Psoas muscle (tissue), 8 donors: Measurements from ENCODE around the gene SET. TPM values are rescaled to one million over a fixed set of nuclear protein-coding genes. Genes with fewer than 3 reads are reported as not detected.

Experiments
- ATAC-seq, 4 donors: fragments of 200-7000 bp; cut with Tn5 transposase; one replicate each; pipeline ENCODE4 v1.9.1; 2020; ENCODE audit warnings: moderate library complexity in 3 of 4, mild to moderate bottlenecking in 2 of 4
- DNase-seq, 2 donors: peaks; one replicate each; pipeline ENCODE4 v3.0.0-alpha.2; 2020
- H3K27ac ChIP-seq: fragments of 200-600 bp; one replicate; pipeline ENCODE4 v1.8.0; 2022
- H3K27me3 ChIP-seq, 3 donors: fragments of 200-600 bp in 1 of 3; one replicate each; pipeline versions ENCODE4 v1.6.1 to v1.8.0; 2013 to 2022; ENCODE audit warnings: low read length in 2 of 3, mild to moderate bottlenecking in 2 of 3, moderate library complexity in 1 of 3; ENCODE audit not compliant: insufficient read depth in 3 of 3
- H3K36me3 ChIP-seq, 2 donors: fragments of 200-600 bp in 1 of 2; one replicate each; pipeline versions ENCODE4 v1.6.1 to v1.8.0; 2013 to 2022; ENCODE audit warnings: low read depth in 1 of 2, mild to moderate bottlenecking in 1 of 2, moderate library complexity in 1 of 2; ENCODE audit not compliant: insufficient read depth in 1 of 2
- H3K4me1 ChIP-seq: fragments of 200-600 bp; one replicate; pipeline ENCODE4 v1.8.0; 2022
- H3K4me3 ChIP-seq: fragments of 200-600 bp; one replicate; pipeline ENCODE4 v1.8.0; 2022; ENCODE audit warnings: mild to moderate bottlenecking
- H3K9me3 ChIP-seq: fragments of 200-600 bp; one replicate; pipeline ENCODE4 v1.8.0; 2022
- CTCF ChIP-seq: fragments of 200-600 bp; IDR thresholded peaks from one replicate; pipeline ENCODE4 v1.8.0; 2022; ENCODE audit warnings: antibody characterized with exemption
- WGBS, 3 donors: extraction: QIAGEN DNeasy Blood & Tissue Kit; methylation state at CpG; one replicate each; pipeline versions ENCODE4 v1.1.6 to v1.1.7; 2013; 5-methylcytosine and 5-hydroxymethylcytosine counted together
- intact Hi-C, 2 donors: fragments of 100-400 bp; cut with DNase I; formaldehyde crosslinking; loops; one replicate each; pipeline versions ENCODE4 v1.11.0 to v1.14.2; 2022
- polyA plus RNA-seq, 3 donors: library from polyadenylated mRNA; stranded (reverse); fragments of 200-250 nt; gene quantifications; one replicate each; pipeline ENCODE4 v1.2.3, GENCODE V29; 2013
- total RNA-seq, 4 donors: library from RNA; stranded (reverse); fragmentation: NEBNext Ultra II Directional in 2 of 4; extraction: Animal tissue kit (Norgen Biotek cat#: 25700) in 2 of 4; gene quantifications; one replicate each; pipeline versions ENCODE4 v1.2.1 to v1.2.4, GENCODE V29; 2021 to 2023
- donor health status: healthy with polysubstance abuse.
- donor health status: DM: no; HTN: no; CAD: no; lungs with moderate emphysema.
- donor health status: Bipolar disorder and iron deficiency.
- donor health status: healthy.
- donor health status: DM: yes; HTN: yes; CAD: no.
- donor health status: DM: no; HTN: no; CAD: no.
- donor health status: DM: no; HTN: no; CAD: no.
- donor health status: DM: yes; HTN: yes; CAD: no.

Gene SET
- total and polyA plus RNA-seq, 7 donors, result 141 to 283 (median 228) TPM

GRCh38 chr9:128701227-128701854 lies 12.3 kb downstream of the SET start:
- intact Hi-C loops, result loop anchor here in 1 of 2 donors (5.0 kb wide), 1 partner anchor 71 kb away; the partner anchor contains the start of gene ZER1
- DNase-seq (peak in 1 of 2 donors; percentile 32), ATAC-seq (no peak)
- TF ChIP-seq CTCF, result no peak
- Histone ChIP-seq H3K4me1 (no peaks in the 10 kb centered on the region), H3K27me3 (no peaks in the 10 kb centered on the region), H3K27ac (no peak overlapping the region), H3K9me3 (no peaks in the 10 kb centered on the region), H3K36me3 (peaks cover 0 to 8% of the 10 kb centered on the region in 2 donors), H3K4me3 (no peak overlapping the region)
- WGBS, 3 donors, result 71 to 75% (median 73%) methylated on average over 10 of the region's 10 CpGs

- no peaks in the 10 kb centered on the region for H3K9me3 ChIP-seq
- H3K4me3 ChIP-seq, result peak within 1 kb of the TSS; percentile 84
- H3K36me3 ChIP-seq, result no peaks in the 10 kb centered on the region
- 0 to 1% (median 0%) methylated on average over 45 to 65 of the region's 65 CpGs for WGBS, 3 donors
- intact Hi-C loops, result loop anchor here in 1 of 2 donors (5.0 kb wide), 1 partner anchor 70 kb away; the partner anchor contains the start of gene ZER1
- H3K27ac ChIP-seq, result peak within 1 kb of the TSS; percentile 65
- DNase-seq (peak; percentile 90 to 93), ATAC-seq (peak; percentile 79 to 91 (median 86))
- no peaks in the 10 kb centered on the region for H3K27me3 ChIP-seq
- H3K4me1 ChIP-seq, result no peaks in the 10 kb centered on the region
- peak; percentile 80 for TF ChIP-seq CTCF
Observed at GRCh38 chr9:128702445-128702948, 13.5 kb downstream of the SET start, which contains the start of gene PKN3. PKN3 (plus strand) TSS chr9:128702503; CDS start chr9:128702916, 413 bp downstream.

GRCh38 chr9:128702949-128703615 lies 14.1 kb downstream of the SET start:
- peak; percentile 48 to 70 for DNase-seq
- Histone ChIP-seq H3K4me1 (no peaks in the 10 kb centered on the region), H3K4me3 (peak overlapping the region; percentile 84), H3K27me3 (no peaks in the 10 kb centered on the region), H3K9me3 (no peaks in the 10 kb centered on the region), H3K36me3 (no peaks in the 10 kb centered on the region), H3K27ac (peak overlapping the region; percentile 65)
- WGBS, 3 donors, result 17 to 21% (median 21%) methylated on average over 41 to 55 of the region's 55 CpGs
- no peak for TF ChIP-seq CTCF
- ATAC-seq, result peak; percentile 6 to 24 (median 22)
- intact Hi-C loops, result loop anchor here in 1 of 2 donors (5.0 kb wide), 1 partner anchor 69 kb away; the partner anchor contains the start of gene ZER1

- peak; percentile 38 to 69 for DNase-seq
- ATAC-seq, result peak; percentile 19 to 46 (median 31)
- Histone ChIP-seq H3K4me3 (peak overlapping the region; percentile 84), H3K27ac (peak overlapping the region; percentile 65), H3K27me3 (no peaks in the 10 kb centered on the region), H3K4me1 (no peaks in the 10 kb centered on the region), H3K36me3 (no peaks in the 10 kb centered on the region), H3K9me3 (no peaks in the 10 kb centered on the region)
- no peak for TF ChIP-seq CTCF
- 75 to 81% (median 75%) methylated on average over 27 to 31 of the region's 31 CpGs for WGBS, 3 donors
- intact Hi-C loops, result loop anchor here in 1 of 2 donors (5.0 kb wide), 1 partner anchor 69 kb away; the partner anchor contains the start of gene ZER1
Observed at GRCh38 chr9:128703616-128704355, 14.8 kb downstream of the SET start.
